Measurements from ENCODE around the gene TRMT61A.

DNA sequence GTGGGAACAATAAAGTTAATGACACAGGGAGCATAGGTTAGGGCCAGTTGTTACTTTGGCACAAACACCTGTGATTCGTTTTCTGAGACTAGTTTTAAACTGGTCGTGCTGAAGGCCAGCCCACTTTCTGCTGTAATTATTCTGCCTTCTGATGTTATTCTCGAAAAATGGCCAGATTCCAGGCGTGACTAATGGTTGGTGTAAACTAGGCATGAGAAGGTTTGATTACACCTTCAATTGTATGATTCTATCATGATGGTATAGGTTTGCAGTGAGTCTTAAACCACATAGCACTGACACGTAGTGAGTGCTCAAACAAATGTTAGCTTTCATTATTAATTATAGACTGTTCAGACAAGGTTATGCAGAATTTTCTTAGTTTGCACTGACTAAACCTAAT lies 45.4 kb upstream of the TRMT61A start:
- TF ChIP-seq TEAD4 (IDR thresholded peaks at IDR 0.05; ENCODE audit: borderline replicate concordance, insufficient read depth) (no peak), FOXM1 (IDR thresholded peaks at IDR 0.05; ENCODE audit: low read depth) (no peak), YY1 (IDR thresholded peaks at IDR 0.05; ENCODE audit: low read depth) (no peak), POLR2AphosphoS5 (IDR thresholded peaks at IDR 0.05; ENCODE audit: low read depth, low read length) (no peak), RAD21 (IDR thresholded peaks at IDR 0.05; ENCODE audit: low read length) (no peak), EP300 (IDR thresholded peaks at IDR 0.05; ENCODE audit: borderline replicate concordance in 1 of 2, low read depth in 1 of 2, low read length in 1 of 2) (no peak), SIN3A (IDR thresholded peaks at IDR 0.05; ENCODE audit: borderline replicate concordance, low read depth, low read length) (no peak), JUND (IDR thresholded peaks at IDR 0.05) (no peak), TAF1 (IDR thresholded peaks at IDR 0.05; ENCODE audit: borderline replicate concordance, low read depth, low read length) (no peak)
- TF ChIP-seq, protein P1, sequence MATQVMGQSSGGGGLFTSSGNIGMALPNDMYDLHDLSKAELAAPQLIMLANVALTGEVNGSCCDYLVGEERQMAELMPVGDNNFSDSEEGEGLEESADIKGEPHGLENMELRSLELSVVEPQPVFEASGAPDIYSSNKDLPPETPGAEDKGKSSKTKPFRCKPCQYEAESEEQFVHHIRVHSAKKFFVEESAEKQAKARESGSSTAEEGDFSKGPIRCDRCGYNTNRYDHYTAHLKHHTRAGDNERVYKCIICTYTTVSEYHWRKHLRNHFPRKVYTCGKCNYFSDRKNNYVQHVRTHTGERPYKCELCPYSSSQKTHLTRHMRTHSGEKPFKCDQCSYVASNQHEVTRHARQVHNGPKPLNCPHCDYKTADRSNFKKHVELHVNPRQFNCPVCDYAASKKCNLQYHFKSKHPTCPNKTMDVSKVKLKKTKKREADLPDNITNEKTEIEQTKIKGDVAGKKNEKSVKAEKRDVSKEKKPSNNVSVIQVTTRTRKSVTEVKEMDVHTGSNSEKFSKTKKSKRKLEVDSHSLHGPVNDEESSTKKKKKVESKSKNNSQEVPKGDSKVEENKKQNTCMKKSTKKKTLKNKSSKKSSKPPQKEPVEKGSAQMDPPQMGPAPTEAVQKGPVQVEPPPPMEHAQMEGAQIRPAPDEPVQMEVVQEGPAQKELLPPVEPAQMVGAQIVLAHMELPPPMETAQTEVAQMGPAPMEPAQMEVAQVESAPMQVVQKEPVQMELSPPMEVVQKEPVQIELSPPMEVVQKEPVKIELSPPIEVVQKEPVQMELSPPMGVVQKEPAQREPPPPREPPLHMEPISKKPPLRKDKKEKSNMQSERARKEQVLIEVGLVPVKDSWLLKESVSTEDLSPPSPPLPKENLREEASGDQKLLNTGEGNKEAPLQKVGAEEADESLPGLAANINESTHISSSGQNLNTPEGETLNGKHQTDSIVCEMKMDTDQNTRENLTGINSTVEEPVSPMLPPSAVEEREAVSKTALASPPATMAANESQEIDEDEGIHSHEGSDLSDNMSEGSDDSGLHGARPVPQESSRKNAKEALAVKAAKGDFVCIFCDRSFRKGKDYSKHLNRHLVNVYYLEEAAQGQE (IDR thresholded peaks at IDR 0.05; ENCODE audit: low read depth, low read length) = no peak
- TF ChIP-seq, protein P2, sequence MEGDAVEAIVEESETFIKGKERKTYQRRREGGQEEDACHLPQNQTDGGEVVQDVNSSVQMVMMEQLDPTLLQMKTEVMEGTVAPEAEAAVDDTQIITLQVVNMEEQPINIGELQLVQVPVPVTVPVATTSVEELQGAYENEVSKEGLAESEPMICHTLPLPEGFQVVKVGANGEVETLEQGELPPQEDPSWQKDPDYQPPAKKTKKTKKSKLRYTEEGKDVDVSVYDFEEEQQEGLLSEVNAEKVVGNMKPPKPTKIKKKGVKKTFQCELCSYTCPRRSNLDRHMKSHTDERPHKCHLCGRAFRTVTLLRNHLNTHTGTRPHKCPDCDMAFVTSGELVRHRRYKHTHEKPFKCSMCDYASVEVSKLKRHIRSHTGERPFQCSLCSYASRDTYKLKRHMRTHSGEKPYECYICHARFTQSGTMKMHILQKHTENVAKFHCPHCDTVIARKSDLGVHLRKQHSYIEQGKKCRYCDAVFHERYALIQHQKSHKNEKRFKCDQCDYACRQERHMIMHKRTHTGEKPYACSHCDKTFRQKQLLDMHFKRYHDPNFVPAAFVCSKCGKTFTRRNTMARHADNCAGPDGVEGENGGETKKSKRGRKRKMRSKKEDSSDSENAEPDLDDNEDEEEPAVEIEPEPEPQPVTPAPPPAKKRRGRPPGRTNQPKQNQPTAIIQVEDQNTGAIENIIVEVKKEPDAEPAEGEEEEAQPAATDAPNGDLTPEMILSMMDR (IDR thresholded peaks at IDR 0.05) = no peak

Data from SK-N-SH (cell line).